GM19025 (cell line): ENCODE data around the gene TBC1D17.
A peak's percentile ranks its signal among the peaks of the same experiment; 100 is the strongest.
"Not testable (repeated sequence)": the region's sequence is repeated elsewhere in the genome, so short reads cannot be mapped to it uniquely, and the experiment has no call there.

Experiments
- ATAC-seq: cut with Tn5 transposase; IDR thresholded peaks from one replicate; pipeline ENCODE4 v1.9.1; 2021; ENCODE audit warnings: mild to moderate bottlenecking, low read depth, moderate library complexity; ENCODE audit not compliant: unreplicated experiment

The TBC1D17 gene

GRCh38 chr19:49913720-49914119 is 36.2 kb downstream of the TBC1D17 start:
- no peak for ATAC-seq

DNA sequence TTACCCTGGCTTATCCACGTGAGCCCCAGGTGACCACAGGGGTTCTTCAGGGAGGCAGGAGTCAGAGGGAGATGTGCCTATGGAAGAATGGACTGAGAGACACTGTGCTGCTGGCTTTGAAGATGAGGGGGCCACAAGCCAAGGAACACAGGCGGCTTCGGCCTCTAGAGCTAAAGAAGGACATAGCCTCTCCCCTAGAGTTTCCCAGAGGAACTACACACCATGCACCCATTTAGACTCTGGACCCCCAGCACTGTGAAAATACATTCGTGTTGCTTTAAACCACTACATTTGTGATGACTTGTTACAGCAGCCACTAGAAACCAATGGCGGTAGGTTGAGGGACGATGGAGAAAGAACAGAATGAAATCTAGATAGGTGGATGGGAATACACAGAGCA is 37.8 kb downstream of the TBC1D17 start:
- ATAC-seq: no peak

DNA sequence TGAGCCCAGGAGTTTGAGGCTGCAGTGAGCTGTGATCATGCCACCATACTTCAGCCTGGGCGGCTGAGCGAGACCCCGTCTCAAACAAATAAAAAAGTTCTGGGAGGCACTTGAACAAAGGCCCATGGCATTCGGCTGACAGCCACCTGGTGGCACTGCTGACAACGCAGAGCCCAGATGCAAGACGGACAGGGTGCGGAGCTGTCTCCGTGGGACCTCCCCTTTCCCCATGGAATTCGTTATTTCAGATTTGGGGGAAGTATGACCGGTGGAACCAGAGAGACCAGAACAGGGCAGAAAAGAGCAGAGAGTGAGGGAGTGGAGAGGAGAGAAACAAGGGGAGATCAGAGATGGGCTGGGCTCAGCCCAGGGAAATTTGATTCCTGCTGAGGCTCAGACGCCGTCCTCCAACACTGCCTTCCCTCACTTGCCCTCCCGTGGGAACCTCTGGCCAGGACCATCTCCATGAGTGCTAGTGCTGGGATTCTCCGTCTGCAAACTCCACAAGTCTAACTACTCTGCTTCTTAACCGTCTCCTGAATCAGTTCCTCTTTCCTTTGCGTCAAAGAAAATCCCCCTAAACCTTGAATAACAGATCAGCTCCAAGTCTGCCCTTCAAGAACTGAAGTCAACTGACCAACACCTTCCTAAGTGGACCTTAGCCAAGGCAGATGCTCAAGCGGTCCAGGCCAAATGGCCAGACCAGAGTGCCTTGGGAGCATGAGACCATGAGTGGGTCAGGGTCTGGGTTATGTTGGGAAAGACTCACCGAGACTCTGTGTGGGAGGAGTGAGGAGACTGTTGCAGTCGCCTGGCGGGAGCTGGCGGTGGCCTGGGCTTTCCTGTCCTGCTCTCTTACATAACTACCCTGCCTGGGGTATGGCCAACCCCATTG is 39.6 kb downstream of the TBC1D17 start:
- ATAC-seq: no peak

GRCh38 chr19:49918089-49918488 is 40.6 kb downstream of the TBC1D17 start:
- no peak for ATAC-seq

- ATAC-seq: no peak
Measured at GRCh38 chr19:49920624-49921363, 43.3 kb downstream of the TBC1D17 start.

- no peak for ATAC-seq
Measured at GRCh38 chr19:49921871-49922795, 44.6 kb downstream of the TBC1D17 start.

- no peak for ATAC-seq
Measured at GRCh38 chr19:49923055-49924003, 45.8 kb downstream of the TBC1D17 start.

DNA sequence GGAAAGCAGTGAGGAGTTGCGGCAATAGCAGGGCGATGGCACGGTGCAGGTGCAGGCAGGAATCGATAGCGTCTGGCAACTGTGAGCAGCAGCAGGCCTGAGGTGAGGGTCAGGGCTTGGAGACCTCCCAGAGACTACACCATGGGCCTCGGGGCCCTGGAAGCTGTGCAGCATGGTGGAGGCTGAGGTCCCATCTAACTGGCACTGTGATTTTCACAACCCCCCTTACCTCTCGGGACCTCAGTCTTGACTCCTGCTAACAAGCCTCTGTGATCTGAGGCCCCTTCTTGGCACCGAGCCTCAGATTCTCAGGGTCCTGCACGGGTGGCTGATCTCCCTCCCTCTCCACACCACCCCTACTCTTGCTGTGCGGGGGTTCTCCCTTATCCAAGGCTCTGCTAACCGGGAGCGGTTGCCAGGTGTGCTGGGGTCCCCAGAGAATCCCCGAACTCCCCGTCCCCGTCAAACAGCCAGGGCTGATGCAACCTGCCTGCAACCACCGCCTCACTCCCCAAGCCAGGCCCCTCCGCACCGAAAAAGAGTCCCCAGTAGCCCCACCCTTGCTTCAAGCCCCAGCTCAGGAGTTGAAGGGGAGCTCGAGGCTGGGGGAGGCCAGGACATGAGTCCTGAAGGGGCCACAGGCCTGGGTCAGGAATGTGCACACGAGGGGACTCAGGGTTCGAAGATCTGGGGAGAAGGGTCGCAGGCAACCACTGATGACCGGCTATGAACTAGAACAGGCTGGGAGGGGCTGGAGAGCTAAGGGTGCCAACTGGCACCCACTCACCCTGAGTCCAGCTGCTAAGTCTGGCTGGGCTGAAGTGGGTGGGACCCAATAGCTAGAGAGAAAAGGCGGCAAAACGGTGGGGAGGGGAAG is 46.7 kb downstream of the TBC1D17 start:
- ATAC-seq: no peak

DNA sequence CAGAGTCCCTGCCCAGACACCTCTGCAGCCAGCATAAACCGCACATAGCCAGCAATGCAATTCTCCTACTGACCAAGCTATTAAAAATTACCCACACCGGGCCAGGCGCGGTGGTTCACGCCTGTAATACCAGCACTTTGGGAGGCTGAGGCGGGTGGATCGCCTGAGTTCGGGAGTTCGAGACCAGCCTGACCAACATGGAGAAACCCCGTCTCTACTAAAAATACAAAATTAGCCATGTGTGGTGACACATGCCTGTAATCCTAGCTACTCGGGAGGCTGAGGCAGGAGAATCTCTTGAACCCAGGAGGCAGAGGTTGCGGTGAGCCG is 47.3 kb downstream of the TBC1D17 start:
- ATAC-seq: not testable (repeated sequence)

GRCh38 chr19:49925486-49925885 is 48.0 kb downstream of the TBC1D17 start:
- no peak for ATAC-seq

DNA sequence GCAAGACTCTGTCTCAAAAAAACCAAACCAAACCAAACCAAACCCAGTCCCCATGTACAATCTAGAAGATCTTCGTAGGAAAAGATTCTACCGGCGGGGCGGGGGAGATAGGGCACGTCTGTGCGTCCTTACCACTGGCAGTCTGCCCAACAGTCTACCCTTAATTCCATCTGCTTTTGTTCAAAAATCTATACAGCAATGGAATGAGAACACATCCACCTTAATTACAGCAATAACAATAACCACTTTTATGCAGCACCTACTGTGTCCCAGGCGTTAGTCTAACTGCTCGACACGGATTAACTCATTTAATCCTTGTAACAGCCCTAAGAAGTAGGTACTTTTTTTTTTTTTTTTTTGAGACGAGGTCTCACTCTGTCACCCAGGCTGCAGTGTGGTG is 49.0 kb downstream of the TBC1D17 start:
- ATAC-seq: no peak

DNA sequence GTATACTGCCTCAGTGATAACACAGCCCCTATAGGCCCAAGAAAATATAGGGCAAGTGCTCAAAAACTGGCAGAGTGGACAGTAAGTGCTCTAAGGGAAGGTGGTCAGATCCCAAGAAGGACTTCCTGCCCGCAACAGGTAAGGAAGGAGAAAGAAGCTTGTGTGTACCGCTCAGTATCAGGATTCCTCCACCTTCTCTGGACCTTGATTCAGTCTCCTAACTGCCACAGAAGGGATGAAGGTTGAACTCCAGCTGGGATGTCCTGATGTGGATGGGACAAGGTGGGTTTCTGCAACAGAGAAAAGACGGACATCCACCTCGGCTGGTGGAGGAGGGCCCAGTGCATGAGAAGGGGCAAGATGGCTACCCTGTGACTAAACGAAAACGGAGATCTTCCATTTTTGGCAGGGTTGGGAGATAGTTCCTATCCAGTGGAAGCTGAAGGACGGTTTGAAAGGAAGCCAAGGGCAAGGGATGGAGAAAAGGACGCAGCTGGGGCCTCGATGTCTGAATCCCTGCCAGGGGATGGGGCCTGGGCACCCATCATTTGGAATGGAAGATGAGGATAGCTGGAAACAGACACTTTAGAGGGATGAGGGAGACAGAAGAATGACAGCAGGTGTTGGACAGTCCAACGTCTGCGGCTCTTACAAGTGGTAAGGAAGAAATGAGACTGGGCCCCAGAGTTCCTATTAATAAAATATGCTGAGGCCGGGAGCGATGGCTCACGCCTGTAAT is 50.2 kb downstream of the TBC1D17 start:
- ATAC-seq: no peak

GRCh38 chr19:49929121-49929610 is 51.7 kb downstream of the TBC1D17 start, which contains the start of the genes ATF5 and NUP62:
Gene ATF5, plus strand, starts transcription at chr19:49929205. Its CDS starts 1,646 bp downstream, at chr19:49930851.
Gene NUP62, minus strand, starts transcription at chr19:49929504. Its CDS starts 19,697 bp downstream, at chr19:49909807.
- ATAC-seq: peak; percentile 47

DNA sequence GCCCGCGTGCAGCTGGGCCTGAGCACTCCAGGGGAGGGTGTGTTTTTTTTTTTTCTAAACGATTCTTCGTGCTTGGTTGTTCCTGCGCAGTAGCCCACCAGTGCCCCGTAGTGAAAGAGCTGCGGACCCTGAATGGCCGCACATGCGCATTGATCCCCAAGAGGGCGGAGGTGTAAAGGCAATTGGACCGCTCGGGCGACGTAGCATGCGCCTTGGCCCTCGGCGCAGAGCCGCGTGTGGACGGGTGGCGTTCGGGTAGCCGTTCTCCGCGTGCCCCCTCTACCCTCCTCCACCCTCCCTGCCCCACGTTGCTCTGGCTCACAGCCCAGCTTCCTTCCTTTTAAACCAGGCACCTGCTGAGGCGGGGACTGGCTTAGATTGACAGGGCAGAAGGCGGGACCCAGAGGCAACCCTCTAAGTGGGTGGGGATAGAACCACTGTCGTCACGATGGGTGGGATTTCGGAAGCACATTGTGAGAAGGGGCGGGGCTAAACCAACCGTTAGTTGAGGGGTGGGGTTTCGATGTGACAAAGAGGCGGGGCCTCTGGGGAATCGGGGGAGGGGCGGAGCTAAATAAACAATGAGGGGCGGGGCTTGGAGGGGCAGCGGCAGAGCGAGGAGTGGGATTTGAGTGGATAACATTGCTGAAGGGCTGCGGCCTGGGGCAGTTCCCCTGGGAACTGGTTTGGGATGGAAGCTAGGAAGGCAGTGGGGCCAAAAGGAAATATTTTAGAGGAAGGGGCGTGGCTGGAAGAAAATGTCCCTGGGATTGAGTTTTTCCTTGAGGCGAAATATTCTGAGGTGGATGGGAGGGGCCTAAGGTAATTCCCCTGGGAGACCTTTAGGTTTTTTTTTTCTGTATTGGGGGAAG is 52.3 kb downstream of the TBC1D17 start:
- ATAC-seq: peak; percentile 65

DNA sequence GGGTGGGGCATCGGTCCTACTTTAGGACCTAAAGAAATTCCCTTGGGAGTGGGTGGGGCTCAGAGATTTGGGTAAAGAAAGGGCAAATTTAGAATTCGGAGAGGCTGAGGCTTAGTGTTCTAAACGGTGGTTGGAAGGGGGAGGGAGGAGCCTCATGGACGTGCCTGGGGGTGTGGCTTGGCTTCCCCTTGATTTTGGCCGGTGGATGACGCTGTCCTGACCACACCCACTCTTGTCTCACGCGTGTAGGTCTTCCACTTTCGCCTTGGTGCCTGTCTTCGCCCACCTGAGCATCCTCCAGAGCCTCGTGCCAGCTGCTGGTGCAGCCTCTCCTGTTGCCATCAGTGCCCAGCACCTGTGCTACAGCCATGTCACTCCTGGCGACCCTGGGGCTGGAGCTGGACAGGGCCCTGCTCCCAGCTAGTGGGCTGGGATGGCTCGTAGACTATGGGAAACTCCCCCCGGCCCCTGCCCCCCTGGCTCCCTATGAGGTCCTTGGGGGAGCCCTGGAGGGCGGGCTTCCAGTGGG is 53.0 kb downstream of the TBC1D17 start:
- ATAC-seq: no peak

DNA sequence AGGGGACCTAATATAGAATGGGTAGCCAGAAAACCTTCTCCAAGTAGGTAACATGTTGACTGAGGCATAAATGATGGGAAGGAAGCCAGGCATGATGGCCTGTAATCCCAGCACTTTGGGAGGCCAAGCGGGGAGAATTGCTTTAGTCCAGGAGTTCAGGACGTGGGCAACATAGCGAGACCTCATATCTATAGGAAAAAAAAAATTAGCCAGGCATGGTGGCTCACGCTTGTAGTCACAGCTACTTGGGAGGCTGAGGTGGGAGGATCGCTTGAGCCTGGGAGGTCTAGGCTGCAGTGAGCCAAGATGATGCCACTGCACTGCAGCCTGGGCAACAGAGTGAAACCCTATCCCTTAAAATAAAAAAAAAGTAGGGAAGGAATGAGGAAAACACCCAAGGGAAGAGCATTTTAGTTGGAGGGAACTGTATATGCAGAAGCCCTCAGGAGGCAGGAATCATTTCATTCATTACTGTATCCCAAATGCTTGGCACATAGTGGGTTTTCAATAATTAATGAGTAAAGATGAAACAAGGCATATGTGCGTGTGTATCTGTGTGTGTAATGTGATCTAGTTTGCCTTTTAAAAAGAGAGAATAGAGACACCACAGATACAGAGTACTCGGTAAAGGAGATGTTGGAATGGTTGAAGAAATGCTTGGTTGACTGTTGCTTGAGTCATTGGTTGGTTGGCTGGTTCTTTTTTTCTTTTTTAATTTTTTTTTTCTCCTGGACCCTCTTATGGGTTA is 54.0 kb downstream of the TBC1D17 start:
- ATAC-seq: no peak
